ENCODE measurements around the gene SH3RF3.

DNA sequence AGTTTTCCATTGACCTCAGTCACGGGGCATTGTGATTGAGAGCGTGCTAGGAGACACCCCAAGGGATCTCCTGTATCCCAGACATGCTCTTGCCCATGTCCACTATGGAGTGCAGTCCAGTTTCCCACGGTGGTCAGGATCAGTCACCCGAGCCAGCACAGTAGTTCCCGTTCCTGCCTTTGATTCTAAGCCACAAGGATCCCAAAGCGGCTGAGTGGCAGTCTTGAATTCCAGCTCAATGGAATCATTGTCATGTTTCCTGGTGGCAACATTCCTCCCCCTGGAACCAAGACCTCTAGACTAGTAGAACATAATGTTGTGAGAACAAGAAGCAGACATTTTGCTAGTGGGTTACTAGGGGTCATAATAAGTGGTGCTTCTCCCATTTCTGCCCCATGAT, 330.5 kb downstream of the SH3RF3 start:
- TF ChIP-seq, protein P1, sequence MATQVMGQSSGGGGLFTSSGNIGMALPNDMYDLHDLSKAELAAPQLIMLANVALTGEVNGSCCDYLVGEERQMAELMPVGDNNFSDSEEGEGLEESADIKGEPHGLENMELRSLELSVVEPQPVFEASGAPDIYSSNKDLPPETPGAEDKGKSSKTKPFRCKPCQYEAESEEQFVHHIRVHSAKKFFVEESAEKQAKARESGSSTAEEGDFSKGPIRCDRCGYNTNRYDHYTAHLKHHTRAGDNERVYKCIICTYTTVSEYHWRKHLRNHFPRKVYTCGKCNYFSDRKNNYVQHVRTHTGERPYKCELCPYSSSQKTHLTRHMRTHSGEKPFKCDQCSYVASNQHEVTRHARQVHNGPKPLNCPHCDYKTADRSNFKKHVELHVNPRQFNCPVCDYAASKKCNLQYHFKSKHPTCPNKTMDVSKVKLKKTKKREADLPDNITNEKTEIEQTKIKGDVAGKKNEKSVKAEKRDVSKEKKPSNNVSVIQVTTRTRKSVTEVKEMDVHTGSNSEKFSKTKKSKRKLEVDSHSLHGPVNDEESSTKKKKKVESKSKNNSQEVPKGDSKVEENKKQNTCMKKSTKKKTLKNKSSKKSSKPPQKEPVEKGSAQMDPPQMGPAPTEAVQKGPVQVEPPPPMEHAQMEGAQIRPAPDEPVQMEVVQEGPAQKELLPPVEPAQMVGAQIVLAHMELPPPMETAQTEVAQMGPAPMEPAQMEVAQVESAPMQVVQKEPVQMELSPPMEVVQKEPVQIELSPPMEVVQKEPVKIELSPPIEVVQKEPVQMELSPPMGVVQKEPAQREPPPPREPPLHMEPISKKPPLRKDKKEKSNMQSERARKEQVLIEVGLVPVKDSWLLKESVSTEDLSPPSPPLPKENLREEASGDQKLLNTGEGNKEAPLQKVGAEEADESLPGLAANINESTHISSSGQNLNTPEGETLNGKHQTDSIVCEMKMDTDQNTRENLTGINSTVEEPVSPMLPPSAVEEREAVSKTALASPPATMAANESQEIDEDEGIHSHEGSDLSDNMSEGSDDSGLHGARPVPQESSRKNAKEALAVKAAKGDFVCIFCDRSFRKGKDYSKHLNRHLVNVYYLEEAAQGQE (IDR thresholded peaks at IDR 0.05; ENCODE audit: low read depth), result no peak
- TF ChIP-seq POLR2AphosphoS5 (IDR thresholded peaks at IDR 0.05; ENCODE audit: low read depth, low read length), result no peak
- TF ChIP-seq, protein P2, sequence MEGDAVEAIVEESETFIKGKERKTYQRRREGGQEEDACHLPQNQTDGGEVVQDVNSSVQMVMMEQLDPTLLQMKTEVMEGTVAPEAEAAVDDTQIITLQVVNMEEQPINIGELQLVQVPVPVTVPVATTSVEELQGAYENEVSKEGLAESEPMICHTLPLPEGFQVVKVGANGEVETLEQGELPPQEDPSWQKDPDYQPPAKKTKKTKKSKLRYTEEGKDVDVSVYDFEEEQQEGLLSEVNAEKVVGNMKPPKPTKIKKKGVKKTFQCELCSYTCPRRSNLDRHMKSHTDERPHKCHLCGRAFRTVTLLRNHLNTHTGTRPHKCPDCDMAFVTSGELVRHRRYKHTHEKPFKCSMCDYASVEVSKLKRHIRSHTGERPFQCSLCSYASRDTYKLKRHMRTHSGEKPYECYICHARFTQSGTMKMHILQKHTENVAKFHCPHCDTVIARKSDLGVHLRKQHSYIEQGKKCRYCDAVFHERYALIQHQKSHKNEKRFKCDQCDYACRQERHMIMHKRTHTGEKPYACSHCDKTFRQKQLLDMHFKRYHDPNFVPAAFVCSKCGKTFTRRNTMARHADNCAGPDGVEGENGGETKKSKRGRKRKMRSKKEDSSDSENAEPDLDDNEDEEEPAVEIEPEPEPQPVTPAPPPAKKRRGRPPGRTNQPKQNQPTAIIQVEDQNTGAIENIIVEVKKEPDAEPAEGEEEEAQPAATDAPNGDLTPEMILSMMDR (IDR thresholded peaks at IDR 0.05 in 2 of 3, conservative IDR thresholded peaks at IDR 0.05 in 1 of 3; ENCODE audit: borderline replicate concordance in 1 of 3, insufficient read depth in 1 of 3, low read depth in 2 of 3, low read length in 2 of 3), result no peak
- no peak for TF ChIP-seq POLR2A (IDR thresholded peaks at IDR 0.05; ENCODE audit: borderline replicate concordance, extremely low read depth, insufficient read depth, insufficient read length)
- TF ChIP-seq, protein P3, sequence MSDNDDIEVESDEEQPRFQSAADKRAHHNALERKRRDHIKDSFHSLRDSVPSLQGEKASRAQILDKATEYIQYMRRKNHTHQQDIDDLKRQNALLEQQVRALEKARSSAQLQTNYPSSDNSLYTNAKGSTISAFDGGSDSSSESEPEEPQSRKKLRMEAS (IDR thresholded peaks at IDR 0.05), result no peak
- no peak for TF ChIP-seq ELF1 (IDR thresholded peaks at IDR 0.05; ENCODE audit: borderline replicate concordance, low read depth)
- TF ChIP-seq FOSL1 (IDR thresholded peaks at IDR 0.05; ENCODE audit: low read depth), result no peak
- TF ChIP-seq SP1 (IDR thresholded peaks at IDR 0.05; ENCODE audit: low read depth), result no peak

All from HCT116 (cell line).